Measurements from ENCODE around the gene PDE6C.

The PDE6C gene

GRCh38 chr10:93579985-93580711 is 32.2 kb upstream of the PDE6C start:
- ATAC-seq: no peak
- TF ChIP-seq TOX (CRISPR knock-in tag; IDR thresholded peaks at IDR 0.05; ENCODE audit: borderline replicate concordance) (no peak), TCF4 (CRISPR knock-in tag; IDR thresholded peaks at IDR 0.05; ENCODE audit: borderline replicate concordance) (no peak), ZFP30 (CRISPR knock-in tag; IDR thresholded peaks at IDR 0.05) (no peak), CSDC2 (CRISPR knock-in tag; IDR thresholded peaks at IDR 0.05) (no peak), SNAI2 (CRISPR knock-in tag; IDR thresholded peaks at IDR 0.05) (no peak), CREB5 (CRISPR knock-in tag; IDR thresholded peaks at IDR 0.05; ENCODE audit: low read depth) (no peak), PATZ1 (CRISPR knock-in tag; IDR thresholded peaks at IDR 0.05; ENCODE audit: borderline replicate concordance) (no peak), PPARA (CRISPR knock-in tag; IDR thresholded peaks at IDR 0.05; ENCODE audit: borderline replicate concordance) (no peak), RARB (CRISPR knock-in tag; IDR thresholded peaks at IDR 0.05) (no peak), ZC3H10 (CRISPR knock-in tag; IDR thresholded peaks at IDR 0.05) (no peak), ZNF8 (CRISPR knock-in tag; IDR thresholded peaks at IDR 0.05) (no peak), ZNF565 (CRISPR knock-in tag; conservative IDR thresholded peaks at IDR 0.05; ENCODE audit: low read depth) (no peak), TSHZ2 (CRISPR knock-in tag; IDR thresholded peaks at IDR 0.05) (no peak), OSR1 (CRISPR knock-in tag; IDR thresholded peaks at IDR 0.05) (no peak), GLIS3 (CRISPR knock-in tag; IDR thresholded peaks at IDR 0.05) (no peak)

GRCh38 chr10:93580828-93581227 is 31.5 kb upstream of the PDE6C start:
- no peak for ATAC-seq

More at GRCh38 chr10:93580828-93581227, 31.5 kb upstream of the PDE6C start:
- TF ChIP-seq OSR1 (CRISPR knock-in tag; IDR thresholded peaks at IDR 0.05) (no peak), GLIS3 (CRISPR knock-in tag; IDR thresholded peaks at IDR 0.05) (no peak), CREB5 (CRISPR knock-in tag; IDR thresholded peaks at IDR 0.05; ENCODE audit: low read depth) (no peak), POU6F1 (CRISPR knock-in tag; IDR thresholded peaks at IDR 0.05; ENCODE audit: borderline replicate concordance, low read depth) (no peak), RARB (CRISPR knock-in tag; IDR thresholded peaks at IDR 0.05) (no peak), ZNF8 (CRISPR knock-in tag; IDR thresholded peaks at IDR 0.05) (no peak), ZFP3 (CRISPR knock-in tag; IDR thresholded peaks at IDR 0.05) (no peak), PPARA (CRISPR knock-in tag; IDR thresholded peaks at IDR 0.05; ENCODE audit: borderline replicate concordance) (no peak), PATZ1 (CRISPR knock-in tag; IDR thresholded peaks at IDR 0.05; ENCODE audit: borderline replicate concordance) (no peak), ESRRG (CRISPR knock-in tag; IDR thresholded peaks at IDR 0.05) (no peak), ZNF70 (CRISPR knock-in tag; IDR thresholded peaks at IDR 0.05) (no peak)
